HUES64 (cell line): Measurements from ENCODE around the gene GABRA1. TPM values are rescaled to one million over a fixed set of nuclear protein-coding genes. Genes with fewer than 3 reads are reported as not detected.
A peak's percentile ranks its signal among the peaks of the same experiment; 100 is the strongest.

Experiments used
- H3K27ac ChIP-seq: 2 replicates; pipeline ENCODE4 v1.7.0; 2013; ENCODE audit warnings: low read depth, low read length, inconsistent platforms
- H3K27me3 ChIP-seq: 2 replicates; pipeline ENCODE4 v1.6.1; 2013; ENCODE audit warnings: mild to moderate bottlenecking, low read length; ENCODE audit not compliant: insufficient read depth
- H3K36me3 ChIP-seq: 2 replicates; pipeline ENCODE4 v1.6.1; 2013; ENCODE audit warnings: mild to moderate bottlenecking, low read length; ENCODE audit not compliant: insufficient read depth
- H3K4me1 ChIP-seq: 2 replicates; pipeline ENCODE4 v1.6.1; 2013; ENCODE audit warnings: mild to moderate bottlenecking, low read length, moderate library complexity; ENCODE audit not compliant: insufficient read depth
- H3K4me3 ChIP-seq: 2 replicates; pipeline ENCODE4 v1.5.1; 2013; ENCODE audit warnings: mild to moderate bottlenecking, low read length, moderate library complexity
- H3K9ac ChIP-seq: 2 replicates; pipeline ENCODE4 v1.6.1; 2013; ENCODE audit warnings: mild to moderate bottlenecking, low read depth, low read length
- H3K9me3 ChIP-seq: 2 replicates; pipeline ENCODE4 v1.6.1; 2013; ENCODE audit warnings: low read depth, low read length; ENCODE audit not compliant: insufficient read depth
- WGBS: fragments of 150-250, 120-280 bp; methylation state at CpG from one replicate; pipeline ENCODE4 v1.1.7; 2013; ENCODE audit warnings: missing lambda C conversion rate; 5-methylcytosine and 5-hydroxymethylcytosine counted together
- polyA plus RNA-seq, 2 experiments: library from polyadenylated mRNA; stranded (reverse); fragments of 50-300 nt; gene quantifications; one replicate each; pipeline ENCODE4 v1.2.3, GENCODE V29; 2013

Gene GABRA1
- polyA plus RNA-seq (2013, experiment 1 of 2) = 0.55 TPM
- polyA plus RNA-seq (2013, experiment 2 of 2) = 0.76 TPM

GRCh38 chr5:161847941-161848391 is at the start of gene GABRA1:
Gene GABRA1, plus strand, starts transcription at chr5:161848120. Its CDS starts 2,691 bp downstream, at chr5:161850811.
- H3K9ac ChIP-seq = no peak within 1 kb of the TSS; the same call in 1 of the 2 replicates

GRCh38 chr5:161799316-161799715 is 48.6 kb upstream of the GABRA1 start:
- Histone ChIP-seq H3K9ac (no peak overlapping the region), H3K4me3 (no peak overlapping the region), H3K9me3 (no peaks in the 10 kb centered on the region), H3K36me3 (no peaks in the 10 kb centered on the region), H3K27me3 (no peaks in the 10 kb centered on the region), H3K27ac (no peak overlapping the region), H3K4me1 (no peaks in the 10 kb centered on the region)
- WGBS = 93% methylated on average over 3 of the region's 3 CpGs

More at GRCh38 chr5:161847941-161848391, at the start of gene GABRA1:
- H3K36me3 ChIP-seq = no peaks in the 10 kb centered on the region
- H3K27me3 ChIP-seq = peaks cover 38% of the 10 kb centered on the region
- H3K4me1 ChIP-seq = peaks cover 18% of the 10 kb centered on the region
- no peak within 1 kb of the TSS for H3K27ac ChIP-seq
- no peaks in the 10 kb centered on the region for H3K9me3 ChIP-seq
- WGBS = under 1% methylated on average over 15 of the region's 16 CpGs
- H3K4me3 ChIP-seq = peak within 1 kb of the TSS; percentile 58

- no peak overlapping the region for H3K4me3 ChIP-seq
- H3K27ac ChIP-seq = no peak overlapping the region
- H3K27me3 ChIP-seq = no peaks in the 10 kb centered on the region
- WGBS = 54% methylated on average over 1 of the region's 1 CpG
- no peak overlapping the region for H3K9ac ChIP-seq
- H3K4me1 ChIP-seq = no peaks in the 10 kb centered on the region
- no peaks in the 10 kb centered on the region for H3K36me3 ChIP-seq
- no peaks in the 10 kb centered on the region for H3K9me3 ChIP-seq
These were observed 43.7 kb upstream of the GABRA1 start for GRCh38 chr5:161804263-161804662.

GRCh38 chr5:161846746-161847145 is 1.2 kb upstream of the GABRA1 start:
- H3K27me3 ChIP-seq = peaks cover 38% of the 10 kb centered on the region
- peak overlapping the region; percentile 58 for H3K4me3 ChIP-seq
- 11% methylated on average over 5 of the region's 5 CpGs for WGBS

DNA sequence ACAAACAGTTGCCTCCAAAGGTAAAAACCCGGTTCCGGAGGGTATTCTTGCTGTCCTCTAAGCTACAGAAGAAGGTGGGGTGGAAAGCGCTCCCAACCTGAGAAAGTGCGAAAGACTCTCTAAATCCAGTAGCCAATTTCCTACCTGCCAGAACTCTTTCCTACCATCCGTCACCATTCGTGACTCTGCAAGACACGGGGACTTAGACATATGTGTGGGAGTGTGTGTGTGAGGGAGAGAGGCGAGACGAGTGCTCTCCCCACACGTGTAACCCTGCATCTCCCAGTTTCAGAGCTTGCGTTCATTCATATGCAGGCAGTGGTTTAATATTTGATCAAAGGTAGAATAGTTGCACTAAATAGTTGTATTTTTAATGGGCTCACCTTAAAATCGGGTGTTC is 473 bp upstream of the GABRA1 start:
- no peaks in the 10 kb centered on the region for H3K36me3 ChIP-seq
- no peak overlapping the region for H3K9ac ChIP-seq
- H3K4me3 ChIP-seq = peak overlapping the region; percentile 58
- H3K27me3 ChIP-seq = peaks cover 38% of the 10 kb centered on the region
- peaks cover 15% of the 10 kb centered on the region for H3K4me1 ChIP-seq
- H3K9me3 ChIP-seq = no peaks in the 10 kb centered on the region
- 5% methylated on average over 8 of the region's 12 CpGs for WGBS
- no peak overlapping the region for H3K27ac ChIP-seq

More at GRCh38 chr5:161846746-161847145, 1.2 kb upstream of the GABRA1 start:
- Histone ChIP-seq H3K9me3 (no peaks in the 10 kb centered on the region), H3K4me1 (peaks cover 8% of the 10 kb centered on the region; the same call in 1 of the 2 replicates), H3K9ac (no peak overlapping the region), H3K27ac (no peak overlapping the region), H3K36me3 (no peaks in the 10 kb centered on the region)

- Histone ChIP-seq H3K9me3 (no peaks in the 10 kb centered on the region), H3K4me3 (no peak overlapping the region), H3K9ac (no peak overlapping the region), H3K4me1 (peaks cover 18% of the 10 kb centered on the region), H3K27me3 (peaks cover 38% of the 10 kb centered on the region), H3K27ac (no peak overlapping the region), H3K36me3 (no peaks in the 10 kb centered on the region)
- 77% methylated on average over 3 of the region's 3 CpGs for WGBS
These were observed 2.6 kb downstream of the GABRA1 start for GRCh38 chr5:161850491-161850890.

DNA sequence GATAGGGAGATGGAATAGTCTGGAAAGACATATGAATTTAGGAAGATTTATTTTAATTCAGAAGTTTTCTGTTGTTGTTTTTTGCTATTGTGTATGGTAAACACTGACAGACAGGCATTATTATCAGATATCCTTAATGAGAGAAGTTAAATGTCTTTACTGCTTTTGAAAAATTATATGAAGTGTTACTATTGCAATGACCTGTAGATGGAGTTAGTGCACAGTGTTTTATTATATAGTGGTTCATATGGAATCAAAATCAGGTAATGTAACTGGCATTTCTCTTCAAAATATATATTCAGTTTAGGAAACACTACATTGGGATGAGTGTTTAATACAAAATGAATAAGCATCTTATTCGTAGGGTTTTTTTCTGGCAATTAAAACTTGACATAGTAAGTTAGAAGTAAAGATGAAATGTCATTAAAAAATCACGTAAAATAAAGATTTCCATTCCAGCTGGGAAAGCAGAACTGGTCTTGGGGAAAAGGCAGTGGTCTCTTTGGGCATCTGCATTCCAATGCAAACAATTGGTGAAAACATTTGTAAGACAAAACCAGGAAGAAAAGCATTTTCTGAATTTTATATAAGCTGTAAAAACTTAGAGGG is 3.9 kb downstream of the GABRA1 start:
- Histone ChIP-seq H3K9ac (no peak overlapping the region), H3K36me3 (no peaks in the 10 kb centered on the region), H3K9me3 (no peaks in the 10 kb centered on the region), H3K4me3 (no peak overlapping the region), H3K4me1 (peaks cover 20% of the 10 kb centered on the region), H3K27me3 (peaks cover 34% of the 10 kb centered on the region), H3K27ac (no peak overlapping the region)
- 55% methylated on average over 2 of the region's 2 CpGs for WGBS

DNA sequence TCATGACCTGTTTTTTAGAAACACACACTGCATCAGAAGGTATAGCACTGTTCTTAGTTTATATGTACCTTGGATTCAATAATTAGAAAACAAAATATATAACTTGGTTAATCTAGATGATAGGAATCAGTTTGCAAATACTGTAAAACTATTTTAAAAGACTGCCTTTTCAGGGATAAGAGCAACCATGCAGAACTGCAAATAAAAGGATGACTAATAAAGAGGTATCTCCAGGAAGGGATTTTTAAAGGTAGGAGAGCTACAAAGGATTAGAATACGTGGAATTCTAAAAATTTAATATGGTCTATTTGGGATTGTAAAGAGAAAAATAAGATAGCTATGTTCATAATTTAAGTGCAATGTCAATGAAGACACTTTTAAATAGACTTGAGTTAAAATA is 9.4 kb downstream of the GABRA1 start:
- Histone ChIP-seq H3K27ac (no peak overlapping the region), H3K4me1 (peaks cover 16% of the 10 kb centered on the region), H3K4me3 (no peak overlapping the region), H3K9ac (no peak overlapping the region), H3K36me3 (no peaks in the 10 kb centered on the region), H3K27me3 (no peaks in the 10 kb centered on the region), H3K9me3 (no peaks in the 10 kb centered on the region)
- 67% methylated on average over 1 of the region's 1 CpG for WGBS

GRCh38 chr5:161863259-161863658 is 15.3 kb downstream of the GABRA1 start:
- no peaks in the 10 kb centered on the region for H3K9me3 ChIP-seq
- no peaks in the 10 kb centered on the region for H3K36me3 ChIP-seq
- no peak overlapping the region for H3K27ac ChIP-seq
- no peak overlapping the region for H3K9ac ChIP-seq
- H3K4me1 ChIP-seq = no peaks in the 10 kb centered on the region
- no peaks in the 10 kb centered on the region for H3K27me3 ChIP-seq
- 80% methylated on average over 3 of the region's 3 CpGs for WGBS
- H3K4me3 ChIP-seq = no peak overlapping the region

DNA sequence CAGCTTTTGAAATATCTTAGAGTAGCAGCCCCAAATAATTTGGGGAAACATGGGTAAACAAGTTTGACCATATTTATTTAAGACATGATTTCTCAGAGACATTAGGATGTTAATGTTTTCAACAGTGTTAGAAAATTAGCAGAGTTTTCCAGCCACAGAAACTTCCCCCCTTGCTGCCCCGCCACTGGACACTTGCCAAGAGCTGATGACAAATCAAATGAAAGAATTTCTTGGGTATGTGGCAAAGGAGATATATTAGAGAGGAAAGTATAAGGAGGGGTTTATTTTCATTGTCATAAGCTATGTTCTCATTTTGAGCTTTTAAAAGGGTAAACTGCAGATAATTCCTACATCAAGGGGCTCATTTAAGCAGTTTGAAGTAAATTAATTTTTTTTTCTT is 15.9 kb downstream of the GABRA1 start:
- no peaks in the 10 kb centered on the region for H3K4me1 ChIP-seq
- 100% methylated on average over 1 of the region's 1 CpG for WGBS
- H3K4me3 ChIP-seq = no peak overlapping the region
- no peaks in the 10 kb centered on the region for H3K27me3 ChIP-seq
- no peaks in the 10 kb centered on the region for H3K9me3 ChIP-seq
- no peak overlapping the region for H3K9ac ChIP-seq
- no peaks in the 10 kb centered on the region for H3K36me3 ChIP-seq
- no peak overlapping the region for H3K27ac ChIP-seq

- Histone ChIP-seq H3K27ac (no peak overlapping the region), H3K4me3 (no peak overlapping the region), H3K4me1 (no peaks in the 10 kb centered on the region), H3K9me3 (no peaks in the 10 kb centered on the region), H3K27me3 (no peaks in the 10 kb centered on the region), H3K9ac (no peak overlapping the region), H3K36me3 (no peaks in the 10 kb centered on the region)
- 93% methylated on average over 7 of the region's 7 CpGs for WGBS
These were observed 17.6 kb downstream of the GABRA1 start for GRCh38 chr5:161865510-161865909.

DNA sequence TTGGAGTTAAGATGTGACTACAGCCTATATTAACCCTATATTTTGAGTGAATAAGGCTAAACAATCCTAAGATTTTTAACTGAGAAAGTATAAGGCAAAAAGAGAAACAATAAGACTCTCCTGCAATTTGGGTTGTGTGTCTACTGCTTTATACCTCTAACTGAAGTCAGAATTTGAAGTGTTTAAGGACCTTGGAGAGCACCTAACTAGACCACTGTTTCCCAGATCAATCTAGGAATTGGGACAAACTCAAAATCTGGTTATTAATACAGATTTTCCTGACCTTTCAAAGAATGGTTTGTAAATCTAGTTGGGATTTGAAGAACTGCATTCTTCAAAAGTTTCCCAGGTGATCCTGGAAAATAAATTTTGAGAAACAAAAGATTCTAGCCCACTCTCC is 42.1 kb downstream of the GABRA1 start:
- no peak overlapping the region for H3K4me3 ChIP-seq
- H3K36me3 ChIP-seq = no peaks in the 10 kb centered on the region
- H3K4me1 ChIP-seq = peaks cover 10% of the 10 kb centered on the region
- no peak overlapping the region for H3K27ac ChIP-seq
- H3K9me3 ChIP-seq = no peaks in the 10 kb centered on the region
- H3K27me3 ChIP-seq = no peaks in the 10 kb centered on the region
- H3K9ac ChIP-seq = no peak overlapping the region
